Ramos (cell line): ENCODE results near the gene PNP.
"Not testable (repeated sequence)": the region's sequence is repeated elsewhere in the genome, so short reads cannot be mapped to it uniquely, and the experiment has no call there.

Experiments used
- in situ Hi-C: fragments of 300-500 bp; cut with MboI; formaldehyde crosslinking; loops from one replicate; pipeline ENCODE4 v1.14.3; 2022; ENCODE audit warnings: low sequenced_read_pairs; ENCODE audit not compliant: unreplicated experiment

PNP gene

DNA sequence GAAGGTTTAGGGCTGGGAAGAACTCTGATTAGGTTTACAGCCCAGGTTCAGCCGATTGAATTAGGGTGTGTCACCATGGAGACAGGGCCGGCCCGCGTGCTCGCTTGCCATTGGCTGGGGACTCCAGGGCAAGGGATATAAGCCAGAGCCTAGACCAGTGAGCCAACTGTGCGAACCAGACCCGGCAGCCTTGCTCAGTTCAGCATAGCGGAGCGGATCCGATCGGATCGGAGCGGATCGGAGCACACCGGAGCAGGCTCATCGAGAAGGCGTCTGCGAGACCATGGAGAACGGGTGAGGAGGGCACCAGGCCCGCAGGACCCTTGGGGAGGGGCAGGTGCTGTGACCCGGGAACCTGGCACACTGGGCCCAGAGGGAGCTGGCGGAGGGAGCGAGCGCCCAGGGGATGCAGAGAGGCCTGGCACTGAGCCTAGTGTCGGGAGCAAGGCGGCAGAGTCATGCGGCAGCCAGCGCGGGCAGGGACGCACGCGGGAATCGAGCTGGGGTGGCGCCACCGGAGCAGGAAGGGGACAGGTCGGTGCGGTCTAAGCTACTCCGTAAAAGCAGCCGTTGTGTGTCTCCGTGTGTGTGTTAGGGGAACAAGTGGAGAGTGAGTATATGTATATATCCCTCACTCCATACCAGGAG lies at the start of gene PNP:
PNP (plus strand) TSS at position 165 of the 648 bp plus-strand sequence; CDS start at position 284, 119 bp downstream.
- in situ Hi-C loops, result loop anchor here (10.0 kb wide), 1 partner anchor 135 kb away; the partner anchor contains the start of gene CCNB1IP1

- in situ Hi-C loops, result no loop called here
These were observed 49.8 kb upstream of the PNP start for GRCh38 chr14:20419419-20419818.

- in situ Hi-C loops, result no loop called here
These were observed 47.9 kb upstream of the PNP start for GRCh38 chr14:20421267-20421666.

GRCh38 chr14:20422886-20423285 lies 46.3 kb upstream of the PNP start:
- in situ Hi-C loops, result no loop called here

DNA sequence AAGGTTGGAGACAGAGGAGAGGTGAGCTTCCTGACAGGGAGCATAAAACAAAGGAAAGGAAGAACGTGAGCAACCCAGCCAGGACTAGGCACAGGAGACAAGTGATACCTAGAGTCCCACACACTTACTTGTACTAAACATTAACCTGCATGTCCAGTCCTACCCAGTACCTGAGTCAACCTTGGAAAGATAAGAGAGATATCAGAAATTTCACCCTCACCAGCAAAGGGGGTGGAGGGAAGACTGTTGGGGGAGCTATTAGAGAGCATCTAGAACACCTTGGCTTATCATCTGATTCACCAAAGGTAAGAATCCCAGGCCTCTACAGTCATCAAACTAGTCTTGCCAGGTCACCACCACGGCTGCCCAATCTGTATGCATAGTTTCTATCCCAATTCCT lies 44.4 kb upstream of the PNP start:
- in situ Hi-C loops, result no loop called here

- in situ Hi-C loops, result no loop called here
These were observed 41.8 kb upstream of the PNP start for GRCh38 chr14:20427231-20428009.

DNA sequence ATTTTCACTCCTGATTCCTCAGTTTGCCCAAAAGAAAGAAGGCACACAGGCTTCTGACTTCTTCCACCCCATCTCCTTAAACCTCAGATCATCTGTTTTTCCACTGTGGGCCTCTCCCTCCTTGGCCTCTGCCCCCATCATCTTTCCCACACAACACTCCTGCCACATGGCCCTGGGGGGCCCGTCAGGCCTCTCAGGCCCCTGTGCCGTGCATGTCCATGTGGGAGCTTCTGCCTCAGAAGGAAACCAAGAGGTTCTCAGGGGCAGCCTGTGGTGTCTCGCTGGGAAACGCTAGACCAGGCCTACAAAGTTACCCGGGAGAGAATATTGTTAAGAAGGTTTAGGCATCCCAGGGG lies 41.2 kb upstream of the PNP start:
- in situ Hi-C loops, result no loop called here

DNA sequence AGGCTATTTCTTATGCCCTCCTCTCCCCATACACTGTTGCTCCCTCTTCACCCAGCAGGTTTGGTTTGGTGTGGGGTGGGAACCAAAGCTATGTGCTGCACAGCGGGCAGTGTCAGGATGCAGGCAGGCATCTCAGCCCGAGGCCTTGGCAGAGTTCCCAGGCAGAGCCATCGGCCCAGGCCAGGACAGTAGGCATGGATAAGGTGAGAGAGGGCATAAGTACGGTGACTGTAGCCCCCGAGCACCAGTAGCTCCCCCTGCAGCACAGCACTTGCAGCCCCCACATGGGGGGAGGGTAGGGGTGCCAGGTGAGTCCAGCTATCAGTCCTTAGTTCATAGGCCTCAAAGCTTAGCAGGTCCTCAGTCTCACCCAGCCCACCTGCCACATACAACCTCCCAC lies 40.4 kb upstream of the PNP start:
- in situ Hi-C loops, result no loop called here

DNA sequence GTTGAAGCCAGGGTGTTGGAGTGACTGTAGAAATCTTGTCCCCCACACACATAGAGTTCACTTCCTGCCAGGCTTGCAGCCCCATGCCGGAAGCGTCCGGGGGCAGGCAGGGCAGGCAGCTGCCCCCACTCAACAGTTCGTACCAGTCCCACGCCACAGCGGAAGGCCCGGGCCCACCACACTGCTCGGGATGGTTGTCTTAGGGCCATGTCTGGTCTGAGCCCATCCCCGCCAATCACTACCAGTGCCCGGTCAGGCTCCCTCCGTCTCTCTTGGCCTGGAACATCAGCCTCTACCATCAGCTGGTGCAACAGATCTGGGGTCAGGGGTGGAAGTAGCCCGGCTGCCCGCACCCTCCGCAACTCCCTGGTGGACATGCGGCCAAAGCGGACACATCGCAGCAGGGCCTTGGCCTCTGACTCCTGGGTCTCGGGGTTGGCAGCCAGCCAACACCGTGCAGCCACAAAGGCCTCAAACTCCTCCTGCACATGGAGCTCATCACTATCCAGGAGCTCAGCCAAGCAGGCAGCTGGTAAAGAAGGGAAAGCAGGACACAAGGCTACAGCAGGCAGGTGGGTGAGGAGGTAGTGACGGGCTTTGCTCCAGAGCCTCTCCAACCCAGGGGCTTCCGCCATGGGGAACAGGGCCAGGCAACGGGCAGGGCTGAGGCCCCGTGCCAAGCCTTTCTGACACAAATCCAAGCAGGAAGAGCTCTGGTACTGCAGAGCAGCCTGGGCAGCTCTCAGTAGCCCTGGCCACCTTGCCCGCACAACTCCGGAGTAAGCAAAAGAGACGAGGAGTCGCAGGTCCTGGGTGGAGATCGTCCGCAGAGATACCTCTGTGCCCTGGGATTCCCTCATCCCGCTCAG lies 39.2 kb upstream of the PNP start:
- in situ Hi-C loops, result no loop called here

- in situ Hi-C loops, result no loop called here
These were observed 34.3 kb upstream of the PNP start for GRCh38 chr14:20434701-20435581.

GRCh38 chr14:20435582-20436362 lies 33.4 kb upstream of the PNP start, which contains the start of gene KLHL33:
Gene KLHL33, minus strand, starts transcription at chr14:20436166. Its CDS starts 355 bp downstream, at chr14:20435811.
- in situ Hi-C loops, result no loop called here

DNA sequence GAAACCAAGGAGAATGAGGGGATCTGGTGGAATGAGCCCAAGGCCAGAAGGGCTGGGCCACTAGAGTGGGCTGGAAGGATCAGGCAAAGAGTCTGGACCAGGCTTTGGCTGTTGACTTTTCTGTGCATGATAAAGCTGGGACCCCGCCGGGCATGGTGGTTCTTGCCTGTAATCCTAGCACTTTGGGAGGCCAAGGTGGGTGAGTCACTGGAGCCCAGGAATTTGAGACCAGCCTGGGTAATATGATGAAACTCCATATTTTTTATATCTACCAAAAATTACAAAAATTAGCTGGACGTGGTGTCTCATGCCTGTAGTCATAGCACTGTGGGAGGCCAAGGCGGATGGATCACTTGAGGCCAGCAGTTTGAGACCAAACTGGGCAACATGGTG lies 32.8 kb upstream of the PNP start:
- in situ Hi-C loops, result no loop called here

- in situ Hi-C loops, result no loop called here
These were observed 30.5 kb upstream of the PNP start for GRCh38 chr14:20438664-20439063.

GRCh38 chr14:20440465-20440864 lies 28.7 kb upstream of the PNP start:
- in situ Hi-C loops, result no loop called here

- in situ Hi-C loops, result no loop called here
These were observed 28.3 kb upstream of the PNP start for GRCh38 chr14:20440882-20441281.

DNA sequence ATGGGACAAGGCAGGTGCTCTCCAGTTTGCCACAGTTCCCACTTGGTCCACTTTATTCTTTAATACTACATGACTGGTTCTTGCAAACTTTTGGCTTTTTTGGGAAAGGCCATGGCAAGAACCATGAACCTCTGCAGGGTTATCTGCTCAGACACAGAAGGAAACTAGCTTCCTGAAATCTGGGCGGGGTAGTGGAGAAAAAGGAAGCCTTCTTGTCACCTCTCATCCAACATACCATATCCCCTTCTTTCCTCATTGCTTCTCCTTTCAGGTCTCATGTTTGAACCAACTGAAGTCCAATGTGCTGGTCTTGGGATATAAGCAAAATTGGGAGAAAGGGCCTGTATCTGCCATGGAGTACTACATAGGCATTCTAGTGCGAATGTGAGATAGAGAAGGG lies 27.7 kb upstream of the PNP start:
- in situ Hi-C loops, result no loop called here

- in situ Hi-C loops, result not testable (repeated sequence)
These were observed 25.6 kb upstream of the PNP start for GRCh38 chr14:20443650-20444049.

DNA sequence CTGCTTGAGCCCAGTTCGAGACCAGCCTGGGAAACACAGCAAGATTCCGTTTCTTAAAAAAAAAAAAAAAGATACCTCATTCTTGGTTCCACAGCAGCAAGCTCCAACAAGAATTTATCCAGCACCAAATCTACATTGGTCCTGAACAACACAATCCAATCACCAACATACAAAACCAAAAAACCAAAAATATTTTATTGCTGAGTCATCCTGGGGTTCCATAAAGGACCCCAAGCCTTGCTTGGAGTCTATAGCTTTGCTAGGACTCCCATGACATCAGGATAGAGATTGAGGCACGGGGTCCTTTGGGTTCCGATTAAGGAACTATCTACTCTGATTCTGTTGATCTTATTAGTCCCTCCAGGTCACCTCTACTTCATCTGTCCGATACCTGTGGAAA lies 22.3 kb upstream of the PNP start:
- in situ Hi-C loops, result no loop called here

DNA sequence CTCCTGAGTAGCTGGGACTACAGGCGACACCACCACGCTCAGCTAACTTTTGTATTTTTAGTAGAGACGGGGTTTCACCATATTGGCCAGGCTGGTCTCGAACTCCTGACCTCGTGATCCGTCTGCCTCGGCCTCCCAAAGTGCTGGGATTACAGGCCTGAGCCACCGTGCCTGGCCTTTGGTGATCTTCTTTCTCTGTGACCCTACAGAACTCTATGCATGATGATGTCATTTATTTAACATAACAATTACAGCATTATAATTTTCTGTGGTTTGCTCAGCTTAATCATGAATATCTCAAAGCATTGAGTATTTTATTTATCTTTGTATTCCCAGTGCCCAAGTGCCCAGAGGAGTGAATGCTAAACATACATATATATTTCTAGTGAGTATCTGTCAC lies 16.4 kb upstream of the PNP start:
- in situ Hi-C loops, result not testable (repeated sequence)
